Erythroblast (primary cell): Measurements from ENCODE around the gene CRB3.
A peak's percentile ranks its signal among the peaks of the same experiment; 100 is the strongest.

Experiments used
- DNase-seq, 2 experiments: peaks; one replicate each; lab custom pipeline; 2025; lab: John Stamatoyannopoulos, UW
- GATA1 ChIP-seq: IDR thresholded peaks from 2 replicates; pipeline ENCODE4 v1.6.1; 2011; ENCODE audit warnings: low read depth, mild to moderate bottlenecking, control low read depth, low read length, moderate library complexity
- POLR2A ChIP-seq: IDR thresholded peaks from 2 replicates; pipeline ENCODE4 v1.6.1; 2011; ENCODE audit warnings: mild to moderate bottlenecking, low read length

CRB3 gene

GRCh38 chr19:6464070-6464873 lies at the start of gene CRB3:
Gene CRB3 (plus strand): TSS chr19:6464271. CDS start chr19:6464702, 431 bp downstream.
- DNase-seq, result no peak
- TF ChIP-seq POLR2A, result no peak
- TF ChIP-seq GATA1, result no peak

- DNase-seq, result no peak
- no peak for TF ChIP-seq POLR2A
- TF ChIP-seq GATA1, result no peak
Observed at GRCh38 chr19:6414793-6415590, 49.1 kb upstream of the CRB3 start.

GRCh38 chr19:6415591-6416190 lies 48.4 kb upstream of the CRB3 start:
- no peak for DNase-seq
- TF ChIP-seq GATA1 (no peak), POLR2A (no peak)

- TF ChIP-seq GATA1 (no peak), POLR2A (no peak)
- DNase-seq, result no peak
Observed at GRCh38 chr19:6416658-6417405, 47.2 kb upstream of the CRB3 start.

- no peak for DNase-seq
- TF ChIP-seq POLR2A, result no peak
- no peak for TF ChIP-seq GATA1
Observed at GRCh38 chr19:6417713-6418561, 46.1 kb upstream of the CRB3 start.

GRCh38 chr19:6418562-6418932 lies 45.5 kb upstream of the CRB3 start:
- TF ChIP-seq POLR2A (no peak), GATA1 (no peak)
- no peak for DNase-seq

- DNase-seq, result no peak
- TF ChIP-seq POLR2A (no peak), GATA1 (no peak)
Observed at GRCh38 chr19:6421075-6422014, 42.7 kb upstream of the CRB3 start.

GRCh38 chr19:6423499-6424194 lies 40.4 kb upstream of the CRB3 start:
- DNase-seq, result peak; percentile 72 to 77
- no peak for TF ChIP-seq POLR2A
- no peak for TF ChIP-seq GATA1

GRCh38 chr19:6424195-6424938 lies 39.7 kb upstream of the CRB3 start, which contains the start of gene KHSRP:
Gene KHSRP (minus strand): TSS chr19:6424811. CDS start chr19:6424701, 110 bp downstream.
- peak; percentile 65 for TF ChIP-seq POLR2A
- TF ChIP-seq GATA1, result no peak
- DNase-seq, result peak; percentile 59 to 63

GRCh38 chr19:6424939-6425731 lies 38.9 kb upstream of the CRB3 start:
- TF ChIP-seq POLR2A, result no peak
- no peak for TF ChIP-seq GATA1
- peak; percentile 100 for DNase-seq
